GM03348 (cell line): ENCODE data around the gene GBF1.
A peak's percentile ranks its signal among the peaks of the same experiment; 100 is the strongest.

Source experiments
- DNase-seq: peaks from one replicate; pipeline ENCODE4 v3.0.0; 2012; ENCODE audit warnings: low spot score

The GBF1 gene

DNA sequence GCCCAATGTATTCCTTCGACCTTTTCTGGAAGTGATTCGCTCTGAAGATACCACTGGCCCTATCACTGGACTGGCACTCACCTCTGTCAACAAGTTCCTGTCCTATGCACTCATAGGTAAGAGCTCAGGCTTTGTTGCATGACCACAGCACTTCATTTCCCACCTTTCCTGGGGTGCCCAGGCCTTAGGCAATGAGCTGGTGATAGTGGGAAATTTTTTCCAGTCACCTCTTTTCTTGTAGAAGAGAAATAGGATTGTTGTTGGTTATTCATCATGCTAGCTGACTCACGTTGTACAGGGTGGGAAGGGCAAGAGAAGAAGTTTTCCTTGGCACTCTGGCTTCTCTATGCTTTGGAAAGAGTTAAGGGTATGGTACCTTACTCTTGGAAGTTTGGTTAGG, 98.7 kb downstream of the GBF1 start:
- peak; percentile 27 for DNase-seq

GRCh38 chr10:102347236-102347828, 102.0 kb downstream of the GBF1 start:
- DNase-seq: peak; percentile 53

DNA sequence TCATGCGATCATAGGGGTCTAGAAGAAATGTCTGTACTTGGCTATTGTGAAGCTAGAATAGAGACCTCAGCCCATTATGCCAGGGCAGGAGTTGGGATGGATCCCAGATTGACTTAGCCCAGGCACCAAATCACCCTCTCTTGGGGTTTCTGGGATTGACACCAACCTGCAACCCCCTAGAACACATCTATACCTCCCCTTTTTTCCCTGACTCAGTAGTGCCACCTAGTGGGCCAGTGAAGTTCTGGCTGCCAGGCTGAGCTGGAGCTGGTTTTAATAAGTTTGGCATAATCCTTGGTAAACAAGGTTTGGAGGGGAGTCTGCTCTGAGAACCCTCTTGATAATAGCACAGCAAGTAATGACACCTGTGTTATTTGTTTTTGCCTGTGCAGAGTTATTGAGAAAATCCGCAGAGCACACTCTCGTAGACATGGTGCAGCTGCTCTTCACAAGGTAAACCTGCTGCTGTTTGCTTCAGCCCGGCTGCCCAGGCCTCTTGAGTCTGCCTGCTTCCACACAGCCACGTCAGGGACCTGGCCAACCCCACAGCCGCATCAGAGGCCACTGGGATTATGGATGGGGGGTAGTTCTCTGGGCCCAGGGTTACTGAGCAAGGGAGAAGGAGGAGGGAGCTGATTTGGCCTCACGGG, 106.9 kb downstream of the GBF1 start:
- DNase-seq: peak; percentile 76

GRCh38 chr10:102354451-102354850, 109.1 kb downstream of the GBF1 start:
- no peak for DNase-seq

GRCh38 chr10:102358712-102359382, 113.5 kb downstream of the GBF1 start:
- DNase-seq: no peak

GRCh38 chr10:102367441-102367840, 122.1 kb downstream of the GBF1 start:
- no peak for DNase-seq

DNA sequence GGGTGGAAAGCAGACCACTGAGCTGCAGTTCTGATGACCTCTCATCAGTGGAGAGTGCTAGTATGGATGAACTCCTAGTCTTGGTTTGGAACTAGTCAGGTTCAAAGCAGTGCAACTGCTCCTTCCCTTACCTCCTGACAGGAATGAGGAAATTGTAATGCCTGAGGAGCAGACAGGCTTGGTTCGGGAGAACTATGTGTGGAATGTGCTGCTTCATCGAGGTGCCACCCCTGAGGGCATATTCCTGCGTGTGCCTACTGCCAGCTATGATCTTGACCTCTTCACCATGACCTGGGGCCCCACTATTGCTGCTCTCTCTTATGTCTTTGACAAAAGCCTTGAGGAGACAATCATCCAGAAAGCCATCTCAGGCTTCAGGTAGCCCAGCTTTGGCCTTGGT, 122.7 kb downstream of the GBF1 start:
- DNase-seq: no peak

GRCh38 chr10:102371295-102371694, 126.0 kb downstream of the GBF1 start:
- DNase-seq: no peak

DNA sequence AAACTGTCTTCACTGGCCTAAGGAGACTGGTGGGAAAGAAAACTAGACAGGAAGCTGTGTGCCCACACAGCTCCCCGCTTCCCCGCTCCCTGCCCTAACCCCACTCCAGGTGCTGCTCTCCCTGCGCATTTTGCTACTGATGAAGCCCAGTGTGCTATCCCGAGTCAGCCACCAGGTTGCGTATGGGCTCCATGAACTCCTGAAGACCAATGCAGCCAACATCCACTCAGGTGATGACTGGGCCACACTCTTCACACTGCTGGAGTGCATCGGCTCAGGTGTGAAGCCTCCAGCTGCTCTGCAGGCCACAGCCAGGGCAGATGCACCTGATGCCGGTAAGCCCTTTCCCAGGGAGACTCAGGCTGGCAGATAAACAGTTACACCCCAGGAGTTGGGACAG, 129.9 kb downstream of the GBF1 start:
- DNase-seq: no peak

- no peak for DNase-seq
These were observed 130.5 kb downstream of the GBF1 start for GRCh38 chr10:102375867-102376266.

GRCh38 chr10:102376901-102377300, 131.6 kb downstream of the GBF1 start:
- DNase-seq: no peak

GRCh38 chr10:102379383-102379782, 134.1 kb downstream of the GBF1 start:
- DNase-seq: no peak

DNA sequence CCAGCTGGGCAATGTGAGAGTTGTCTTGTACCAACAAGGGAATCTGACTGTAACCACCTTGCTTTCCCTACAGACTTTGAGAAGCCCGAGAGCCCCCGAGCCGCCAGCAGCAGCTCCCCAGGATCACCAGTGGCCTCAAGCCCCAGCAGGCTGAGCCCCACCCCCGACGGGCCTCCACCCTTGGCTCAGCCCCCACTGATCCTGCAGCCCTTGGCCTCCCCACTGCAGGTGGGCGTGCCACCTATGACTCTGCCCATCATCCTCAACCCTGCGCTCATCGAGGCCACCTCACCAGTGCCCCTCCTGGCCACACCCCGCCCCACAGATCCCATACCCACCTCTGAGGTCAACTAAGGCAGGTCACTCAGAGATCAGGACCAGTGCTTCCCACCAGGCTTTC, 136.7 kb downstream of the GBF1 start:
- no peak for DNase-seq

DNA sequence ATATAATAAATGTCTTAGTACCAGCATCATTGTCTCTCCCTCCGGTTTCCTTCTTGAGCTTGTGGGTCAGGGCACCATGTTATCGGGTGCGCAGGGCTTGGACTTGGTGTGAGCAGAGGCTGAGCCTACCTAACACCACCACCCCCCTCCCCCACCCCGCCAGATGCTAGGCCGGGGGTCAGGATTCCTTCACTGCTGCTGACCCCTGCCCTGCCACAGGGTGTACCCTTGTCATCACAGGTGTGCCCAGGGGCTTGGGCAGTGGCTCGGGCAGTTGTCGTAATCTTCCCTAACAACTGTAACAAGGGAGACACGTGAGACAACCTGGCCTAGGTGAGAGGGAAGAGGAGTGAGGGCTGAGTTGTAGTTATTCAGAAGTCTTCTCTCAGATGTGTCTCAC, 137.5 kb downstream of the GBF1 start:
- no peak for DNase-seq

GRCh38 chr10:102384053-102384452, 138.7 kb downstream of the GBF1 start:
- no peak for DNase-seq

DNA sequence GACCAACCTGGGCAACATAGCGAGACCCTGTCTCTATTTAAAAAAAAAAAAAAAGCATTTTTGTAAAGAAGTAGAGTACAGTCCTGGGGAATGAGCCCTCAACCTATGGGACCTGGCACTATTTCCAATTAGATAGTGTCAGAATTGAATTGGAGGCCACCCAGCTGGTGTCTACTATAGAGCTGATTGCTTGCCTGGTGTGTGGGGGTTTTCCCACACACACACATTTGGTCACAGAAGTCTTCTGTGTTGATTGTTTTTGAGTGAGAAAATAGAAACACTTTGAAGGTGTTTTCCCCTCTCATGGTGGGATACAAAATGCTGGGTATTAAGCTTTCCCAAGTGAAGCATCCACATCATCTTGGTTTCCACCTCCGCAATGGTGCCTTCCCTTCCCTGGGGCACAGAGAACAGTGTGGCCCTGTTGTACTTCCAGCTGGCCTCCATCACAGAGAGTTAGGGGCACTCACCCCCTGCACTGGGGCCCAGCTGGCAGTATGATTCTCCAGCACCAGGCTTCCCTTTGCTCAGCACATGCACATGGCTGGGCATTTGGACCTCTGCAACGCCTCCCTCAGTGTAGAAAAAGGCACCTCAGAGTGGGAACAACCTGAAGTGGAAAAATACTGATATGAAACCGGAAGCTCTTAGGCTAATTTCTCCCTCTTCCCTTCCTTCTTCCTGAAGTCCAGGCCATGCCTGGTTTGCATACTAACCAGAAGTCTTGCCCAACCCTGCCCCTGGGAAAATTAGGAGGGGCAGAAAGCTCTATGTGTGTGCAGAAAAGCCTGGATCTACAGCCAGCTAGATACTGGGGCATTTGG, 139.5 kb downstream of the GBF1 start:
- peak; percentile 43 for DNase-seq

DNA sequence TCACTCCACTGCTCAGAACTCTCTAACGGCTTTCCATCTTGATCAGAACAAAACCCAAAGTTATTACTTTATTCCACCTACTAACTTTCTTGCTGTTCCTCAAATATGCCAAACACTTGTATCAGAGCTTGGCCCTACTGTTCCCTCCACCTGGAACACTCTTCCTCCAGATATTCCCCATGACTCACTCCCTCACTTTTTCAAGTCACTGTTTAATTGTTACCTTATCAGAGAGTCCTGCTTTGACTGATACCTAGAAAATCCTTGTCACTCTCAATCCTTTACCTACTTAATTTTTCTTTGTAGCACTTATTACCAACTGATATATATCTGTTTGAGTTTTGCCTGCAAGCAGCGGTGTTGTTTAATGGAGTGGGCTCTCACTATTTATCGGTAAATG, 144.6 kb downstream of the GBF1 start:
- no peak for DNase-seq

DNA sequence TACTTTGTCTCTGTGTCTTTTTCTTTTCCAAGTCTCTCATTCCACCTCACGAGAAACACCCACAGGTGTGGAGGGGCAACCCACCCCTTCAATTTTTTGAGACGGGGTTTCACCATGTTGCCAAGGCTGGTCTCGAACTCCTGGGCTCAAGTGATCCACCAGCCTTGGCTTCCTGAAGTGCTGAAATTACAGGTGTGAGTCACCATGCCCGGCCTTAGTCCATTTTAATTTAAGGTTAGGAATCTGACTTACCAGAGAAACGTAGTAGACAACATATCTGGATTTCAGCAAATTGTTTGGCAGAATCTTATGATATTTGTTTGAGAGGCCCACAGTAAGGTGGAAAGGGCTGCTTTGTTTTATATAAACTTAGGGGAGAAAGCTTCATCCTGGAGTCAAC, 147.0 kb downstream of the GBF1 start:
- no peak for DNase-seq

- DNase-seq: no peak
These were observed 148.2 kb downstream of the GBF1 start for GRCh38 chr10:102393411-102394078.

- DNase-seq: peak; percentile 96
These were observed 148.9 kb downstream of the GBF1 start for GRCh38 chr10:102394079-102394800.

DNA sequence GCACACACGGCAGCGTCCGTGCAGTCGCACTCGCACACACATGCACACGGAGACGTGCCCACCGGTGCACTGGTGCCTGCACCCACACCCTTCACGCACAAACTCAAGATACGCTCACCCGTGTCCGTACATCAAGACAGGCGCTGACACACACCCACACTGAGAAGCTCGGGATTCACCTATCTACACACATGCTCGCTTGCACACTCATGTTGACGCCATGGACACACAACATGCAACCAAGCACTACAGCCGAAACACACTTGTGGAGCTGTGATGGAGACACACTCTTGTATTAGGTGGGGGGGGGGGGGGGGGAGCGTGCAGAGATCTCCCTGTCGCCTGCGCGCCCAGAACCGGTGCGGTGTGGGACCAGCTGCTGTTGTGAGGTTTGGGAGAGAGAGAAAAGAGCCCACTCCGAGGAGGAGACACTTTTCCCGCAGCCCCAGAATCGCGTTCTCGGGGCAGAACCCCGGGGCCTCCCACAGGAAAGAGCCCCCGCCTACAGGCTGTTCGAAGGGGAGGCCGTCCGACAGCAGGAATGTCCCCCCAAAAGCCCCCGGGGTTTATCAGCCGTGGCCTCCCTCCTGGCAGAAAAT, 149.6 kb downstream of the GBF1 start:
- peak; percentile 44 for DNase-seq
